ENCODE data around the gene NAA38.

The NAA38 gene

DNA sequence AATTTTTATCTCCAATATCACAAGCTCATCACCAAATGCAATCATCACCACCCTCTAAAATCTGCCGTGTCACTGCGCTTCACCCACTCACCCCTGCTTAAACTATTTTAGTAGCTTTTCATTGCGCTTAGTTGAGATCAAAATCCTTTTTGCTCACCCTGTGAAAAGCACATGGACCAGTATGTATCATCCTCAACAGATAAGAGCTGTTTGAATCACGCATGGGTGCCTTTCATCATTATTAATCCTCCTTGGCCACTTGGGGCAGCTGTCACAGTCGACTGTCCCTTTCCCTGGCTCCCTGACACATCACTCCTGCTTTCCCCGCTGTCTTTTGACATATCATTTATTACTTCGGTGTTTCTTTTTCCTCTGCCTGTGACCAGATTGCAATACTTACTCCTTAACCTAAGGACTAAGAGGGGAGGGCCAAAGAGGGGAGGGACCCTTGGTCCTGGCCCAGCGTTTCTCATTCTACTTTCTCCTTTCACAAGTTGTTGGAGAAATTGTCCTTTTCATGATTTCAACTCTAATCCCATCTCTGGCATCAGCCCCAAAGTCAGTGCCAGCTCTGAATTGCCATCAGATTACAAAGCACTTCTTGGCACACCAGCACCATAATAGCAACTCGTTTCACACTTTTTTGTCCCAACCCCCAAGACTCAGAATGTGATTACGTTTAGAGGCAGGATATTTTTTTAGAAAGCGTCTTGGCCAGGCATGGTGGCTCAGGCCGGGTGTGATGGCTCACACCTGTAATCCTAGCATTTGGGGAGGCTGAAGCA is 32.0 kb downstream of the NAA38 start:
- Mint-ChIP-seq H3K27me3 (ENCODE audit: low read depth, poor library complexity) (peaks cover 84% of the 10 kb centered on the region), H3K27ac (no peak overlapping the region), H3K4me3 (no peak overlapping the region), H3K36me3 (ENCODE audit: low read depth) (no peaks in the 10 kb centered on the region), H3K4me1 (peaks cover 8% of the 10 kb centered on the region), H3K9me3 (no peaks in the 10 kb centered on the region)
- no peak for DNase-seq
- TF ChIP-seq, protein P1, sequence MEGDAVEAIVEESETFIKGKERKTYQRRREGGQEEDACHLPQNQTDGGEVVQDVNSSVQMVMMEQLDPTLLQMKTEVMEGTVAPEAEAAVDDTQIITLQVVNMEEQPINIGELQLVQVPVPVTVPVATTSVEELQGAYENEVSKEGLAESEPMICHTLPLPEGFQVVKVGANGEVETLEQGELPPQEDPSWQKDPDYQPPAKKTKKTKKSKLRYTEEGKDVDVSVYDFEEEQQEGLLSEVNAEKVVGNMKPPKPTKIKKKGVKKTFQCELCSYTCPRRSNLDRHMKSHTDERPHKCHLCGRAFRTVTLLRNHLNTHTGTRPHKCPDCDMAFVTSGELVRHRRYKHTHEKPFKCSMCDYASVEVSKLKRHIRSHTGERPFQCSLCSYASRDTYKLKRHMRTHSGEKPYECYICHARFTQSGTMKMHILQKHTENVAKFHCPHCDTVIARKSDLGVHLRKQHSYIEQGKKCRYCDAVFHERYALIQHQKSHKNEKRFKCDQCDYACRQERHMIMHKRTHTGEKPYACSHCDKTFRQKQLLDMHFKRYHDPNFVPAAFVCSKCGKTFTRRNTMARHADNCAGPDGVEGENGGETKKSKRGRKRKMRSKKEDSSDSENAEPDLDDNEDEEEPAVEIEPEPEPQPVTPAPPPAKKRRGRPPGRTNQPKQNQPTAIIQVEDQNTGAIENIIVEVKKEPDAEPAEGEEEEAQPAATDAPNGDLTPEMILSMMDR (IDR thresholded peaks at IDR 0.05): no peak

DNA sequence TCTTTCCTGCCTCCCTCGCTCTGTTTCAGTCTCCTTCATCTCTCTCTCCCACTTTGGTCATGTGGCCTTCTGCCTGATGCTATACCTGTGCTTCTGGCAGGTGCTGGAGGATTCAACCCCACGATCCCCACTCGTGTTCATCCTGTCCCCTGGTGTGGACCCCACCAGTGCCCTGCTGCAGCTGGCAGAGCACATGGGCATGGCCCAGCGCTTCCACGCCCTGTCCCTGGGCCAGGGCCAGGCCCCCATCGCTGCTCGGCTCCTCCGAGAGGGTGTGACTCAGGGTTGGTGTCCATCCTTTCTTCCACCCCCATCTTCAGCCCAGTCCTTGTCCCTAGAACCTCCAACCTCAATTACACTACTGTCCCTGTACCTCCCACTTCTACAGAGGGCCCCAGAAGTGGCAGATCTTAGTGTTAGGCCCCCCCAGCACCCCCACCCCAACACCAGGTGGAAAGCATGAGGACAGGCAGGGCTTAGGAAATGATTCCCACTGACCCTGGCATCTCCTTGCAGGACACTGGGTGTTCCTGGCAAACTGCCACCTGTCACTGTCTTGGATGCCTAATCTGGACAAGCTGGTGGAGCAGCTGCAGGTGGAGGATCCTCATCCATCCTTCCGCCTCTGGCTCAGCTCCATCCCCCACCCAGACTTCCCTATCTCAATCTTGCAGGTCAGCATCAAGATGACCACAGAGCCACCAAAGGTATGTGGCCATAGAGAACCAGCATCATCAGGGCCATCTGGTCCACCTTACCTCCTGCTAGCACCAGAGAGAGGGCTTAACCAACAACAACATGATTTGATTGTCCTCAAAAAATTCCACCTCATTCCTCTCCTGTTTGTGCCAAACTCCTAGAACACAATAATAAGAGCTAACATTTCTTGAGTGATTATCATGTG is 33.1 kb downstream of the NAA38 start:
- no peaks in the 10 kb centered on the region for H3K9me3 Mint-ChIP-seq
- H3K4me3 Mint-ChIP-seq: no peak overlapping the region
- H3K36me3 Mint-ChIP-seq (ENCODE audit: low read depth): no peaks in the 10 kb centered on the region
- TF ChIP-seq, protein P1 (IDR thresholded peaks at IDR 0.05): no peak
- H3K4me1 Mint-ChIP-seq: peaks cover 8% of the 10 kb centered on the region
- peaks cover 84% of the 10 kb centered on the region for H3K27me3 Mint-ChIP-seq (ENCODE audit: low read depth, poor library complexity)
- H3K27ac Mint-ChIP-seq: no peak overlapping the region
- no peak for DNase-seq

DNA sequence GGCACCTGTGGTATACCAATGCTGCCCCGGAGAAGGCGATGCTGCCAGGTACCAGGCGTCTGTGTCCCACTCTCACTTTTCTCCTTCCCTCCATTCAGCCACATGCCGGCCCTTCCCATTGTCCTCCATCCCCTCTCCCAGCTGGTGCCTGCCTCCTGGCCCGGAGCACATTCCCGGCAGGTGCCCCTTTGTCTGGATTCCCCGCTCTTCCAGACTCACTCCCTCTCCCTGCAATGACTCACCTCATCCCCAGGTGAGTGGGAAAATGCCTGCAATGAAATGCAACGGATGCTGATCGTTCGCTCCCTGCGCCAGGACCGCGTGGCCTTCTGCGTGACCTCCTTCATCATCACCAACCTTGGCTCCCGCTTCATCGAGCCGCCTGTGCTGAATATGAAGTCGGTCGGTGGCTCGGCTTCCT is 33.8 kb downstream of the NAA38 start:
- TF ChIP-seq, protein P1 (IDR thresholded peaks at IDR 0.05): no peak
- no peaks in the 10 kb centered on the region for H3K9me3 Mint-ChIP-seq
- peaks cover 8% of the 10 kb centered on the region for H3K4me1 Mint-ChIP-seq
- no peak for DNase-seq
- H3K27ac Mint-ChIP-seq: no peak overlapping the region
- no peak overlapping the region for H3K4me3 Mint-ChIP-seq
- peaks cover 84% of the 10 kb centered on the region for H3K27me3 Mint-ChIP-seq (ENCODE audit: low read depth, poor library complexity)
- no peaks in the 10 kb centered on the region for H3K36me3 Mint-ChIP-seq (ENCODE audit: low read depth)

DNA sequence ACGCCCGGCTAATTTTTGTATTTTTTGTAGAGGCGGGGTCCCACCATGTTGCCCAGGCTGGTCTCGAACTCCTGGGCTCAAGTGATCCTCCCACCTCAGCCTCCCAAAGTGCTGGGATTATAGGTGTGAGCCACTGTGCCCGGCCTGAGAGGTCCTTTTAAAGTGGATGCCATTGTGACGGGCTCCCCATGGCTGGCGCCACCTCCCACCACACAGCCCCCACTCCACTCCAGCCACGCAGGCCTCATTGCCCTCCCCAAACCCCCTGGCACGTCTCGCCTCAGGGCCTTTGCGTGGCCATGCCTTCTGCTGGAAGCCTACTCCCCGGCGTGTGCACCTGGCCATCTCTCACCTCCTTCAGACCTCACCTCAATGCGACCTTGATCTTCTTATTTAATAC is 35.2 kb downstream of the NAA38 start:
- TF ChIP-seq, protein P1 (IDR thresholded peaks at IDR 0.05): no peak
- peaks cover 8% of the 10 kb centered on the region for H3K4me1 Mint-ChIP-seq
- no peaks in the 10 kb centered on the region for H3K36me3 Mint-ChIP-seq (ENCODE audit: low read depth)
- no peak overlapping the region for H3K27ac Mint-ChIP-seq
- H3K9me3 Mint-ChIP-seq: no peaks in the 10 kb centered on the region
- no peak for DNase-seq
- H3K4me3 Mint-ChIP-seq: no peak overlapping the region
- H3K27me3 Mint-ChIP-seq (ENCODE audit: low read depth, poor library complexity): peaks cover 79% of the 10 kb centered on the region

DNA sequence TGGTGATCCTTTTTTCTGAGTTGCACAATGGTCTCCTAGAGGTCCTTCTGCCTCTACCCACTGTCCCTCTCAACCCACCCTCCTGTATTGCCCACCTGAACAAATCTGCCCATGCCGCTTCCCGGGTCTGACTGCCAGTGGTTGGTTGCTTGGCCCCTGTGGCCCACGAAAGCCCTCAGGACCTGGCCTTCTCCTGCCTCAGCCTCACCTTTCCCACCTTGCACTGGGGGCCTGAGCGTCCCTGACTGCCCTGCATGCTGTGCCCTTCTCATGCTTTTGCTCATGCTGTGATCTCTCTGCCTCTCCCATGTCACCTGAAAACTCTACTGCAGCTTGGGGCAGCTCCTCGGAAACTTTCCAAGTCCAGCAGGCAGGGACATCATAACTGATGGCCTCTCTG is 37.1 kb downstream of the NAA38 start:
- no peak for DNase-seq
- Mint-ChIP-seq H3K4me3 (no peak overlapping the region), H3K27me3 (ENCODE audit: low read depth, poor library complexity) (peaks cover 77% of the 10 kb centered on the region), H3K4me1 (peaks cover under 1% of the 10 kb centered on the region), H3K9me3 (no peaks in the 10 kb centered on the region), H3K27ac (no peak overlapping the region), H3K36me3 (ENCODE audit: low read depth) (no peaks in the 10 kb centered on the region)
- TF ChIP-seq, protein P1 (IDR thresholded peaks at IDR 0.05): no peak
